Heart left ventricle (tissue), 13 donors: Measurements from ENCODE around the gene BCL2.

Experiments used
- CTCF ChIP-seq, 12 donors: fragments of 200-600 bp; sonication (generic) in 4 of 12; IDR thresholded peaks; one replicate each; pipeline versions ENCODE4 v1.5.0 to v1.8.0; 2018 to 2022; ENCODE audit warnings: antibody characterized with exemption in 12 of 12, mild to moderate bottlenecking in 5 of 12
- POLR2A ChIP-seq, 2 donors: fragments of 450-650 bp; IDR thresholded peaks; one replicate each; pipeline ENCODE4 v1.6.1; 2017; ENCODE audit warnings: antibody characterized with exemption in 2 of 2, mild to moderate bottlenecking in 2 of 2, moderate library complexity in 2 of 2
- donor health status: ischemic (EF 13 %, LVEDD 7.1; RV severe dilation, severe dysfunction).
- donor health status: DM: no; HTN: yes; CAD: no.
- donor health status: DM: no; HTN: no; CAD: no.
- donor health status: ischemic (EF 25% LVEDD 6.9; RV normal size, moderate dysfunction).
- donor health status: ischemic (EF 25% LVEDD 5.7; RV mildly dilated, moderate dysfunction).
- donor health status: ischemic (EF 35%, LVEDD 5.7; RV mildly dilated, moderate dysfunction).
- donor health status: nonischemic (EF 11% LVEDD 7.7; RV severe dilation, severe dysfunction).
- donor health status: DM: yes; HTN: yes; CAD: no.
- donor health status: PGD.
- donor health status: ischemic (EF 29% LVEDD 5.4; RV normal size, mild dysfunction).
- donor health status: nonischemic (EF 23%, LVEDD 6.1; RV moderate dilation, normal function).

DNA sequence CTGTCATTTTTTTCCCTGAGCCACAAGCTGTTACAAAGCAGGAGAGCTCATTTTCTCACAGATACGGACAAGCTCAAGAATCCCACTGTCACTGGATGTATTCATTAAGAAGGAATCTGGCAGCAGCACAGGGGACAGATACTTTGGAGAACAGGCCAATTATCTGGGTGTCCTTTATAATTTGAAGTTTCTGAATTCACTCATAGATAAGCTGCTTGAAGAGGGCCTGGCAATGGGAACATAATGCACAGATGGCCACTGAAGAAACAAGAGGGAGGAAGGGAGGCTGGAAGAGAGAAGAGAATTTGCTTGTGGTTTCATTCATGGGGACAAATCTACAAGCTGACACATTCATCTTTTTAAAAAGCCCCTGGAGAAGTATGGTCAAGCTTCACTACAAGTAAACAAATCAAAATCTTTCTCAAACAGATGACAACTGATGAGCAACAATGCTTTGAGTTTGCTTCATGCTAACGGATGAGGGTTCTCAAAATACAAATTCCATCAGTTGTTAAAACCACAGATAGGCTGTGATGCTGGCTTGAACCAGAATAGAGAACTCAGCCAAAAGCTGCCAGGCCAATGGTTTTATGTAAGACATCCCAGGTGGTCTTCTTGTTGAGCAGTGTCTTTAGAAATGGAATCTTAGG, 11.9 kb downstream of the BCL2 start:
- no peak for TF ChIP-seq POLR2A (IDR thresholded peaks at IDR 0.05)
- no peak for TF ChIP-seq CTCF (IDR thresholded peaks at IDR 0.05)
